ENCODE data around the gene GPR18.

Gene GPR18

DNA sequence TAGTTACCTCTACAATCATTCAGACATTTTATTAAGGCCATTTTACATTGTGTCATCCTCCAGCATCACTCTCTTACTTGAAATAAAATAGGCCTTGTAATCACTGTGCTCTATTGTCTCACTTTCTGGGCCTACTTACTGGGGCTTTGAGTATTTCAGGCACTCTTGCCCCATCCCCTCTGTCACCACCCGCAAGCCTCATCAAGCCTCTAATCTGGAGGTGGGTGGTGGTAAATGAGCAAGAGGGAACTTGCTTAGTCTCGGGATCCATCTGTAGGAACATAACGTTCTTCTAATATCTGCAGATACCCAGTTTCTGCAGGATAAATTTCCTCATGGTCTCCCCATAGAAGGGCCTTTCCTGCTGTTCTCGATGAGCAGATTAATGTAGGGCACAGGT is 19.4 kb upstream of the GPR18 start:
- ATAC-seq (ENCODE audit: low read depth), result no peak
- no peaks in the 10 kb centered on the region for H3K9me3 ChIP-seq (ENCODE audit: severe bottlenecking)
- no peak overlapping the region for H3K27ac ChIP-seq (ENCODE audit: poor library complexity, severe bottlenecking)
- TF ChIP-seq CTCF (IDR thresholded peaks at IDR 0.05; ENCODE audit: poor library complexity, severe bottlenecking), result no peak
- H3K4me3 ChIP-seq (ENCODE audit: severe bottlenecking), result no peak overlapping the region
- no peaks in the 10 kb centered on the region for H3K4me1 ChIP-seq (ENCODE audit: insufficient read depth, poor library complexity, severe bottlenecking)
- 0 out of 2 replicates have a peak, but pooled peaks cover 3% of the 10 kb centered on the region for H3K36me3 ChIP-seq (ENCODE audit: low read depth)
- DNase-seq (ENCODE audit: low spot score), result no peak
- H3K27me3 ChIP-seq (ENCODE audit: insufficient read depth, poor library complexity, severe bottlenecking), result no peaks in the 10 kb centered on the region

GRCh38 chr13:99276706-99277105 is 18.5 kb upstream of the GPR18 start:
- DNase-seq (ENCODE audit: low spot score), result no peak
- Histone ChIP-seq H3K4me1 (ENCODE audit: insufficient read depth, poor library complexity, severe bottlenecking) (no peaks in the 10 kb centered on the region), H3K27ac (ENCODE audit: poor library complexity, severe bottlenecking) (no peak overlapping the region), H3K4me3 (ENCODE audit: severe bottlenecking) (no peak overlapping the region), H3K9me3 (ENCODE audit: severe bottlenecking) (no peaks in the 10 kb centered on the region), H3K36me3 (ENCODE audit: low read depth) (0 out of 2 replicates have a peak, but pooled peaks cover 3% of the 10 kb centered on the region), H3K27me3 (ENCODE audit: insufficient read depth, poor library complexity, severe bottlenecking) (no peaks in the 10 kb centered on the region)
- TF ChIP-seq CTCF (IDR thresholded peaks at IDR 0.05; ENCODE audit: poor library complexity, severe bottlenecking), result no peak
- ATAC-seq (ENCODE audit: low read depth), result no peak

GRCh38 chr13:99275093-99275469 is 16.9 kb upstream of the GPR18 start:
- ATAC-seq (ENCODE audit: low read depth), result peak; percentile 67; the same call in 1 of the 3 replicates
- no peak for TF ChIP-seq CTCF (IDR thresholded peaks at IDR 0.05; ENCODE audit: poor library complexity, severe bottlenecking)
- DNase-seq (ENCODE audit: low spot score), result no peak
- Histone ChIP-seq H3K36me3 (ENCODE audit: low read depth) (peaks cover 3% of the 10 kb centered on the region; the same call in 1 of the 2 replicates), H3K27me3 (ENCODE audit: insufficient read depth, poor library complexity, severe bottlenecking) (no peaks in the 10 kb centered on the region), H3K27ac (ENCODE audit: poor library complexity, severe bottlenecking) (no peak overlapping the region), H3K4me1 (ENCODE audit: insufficient read depth, poor library complexity, severe bottlenecking) (no peaks in the 10 kb centered on the region), H3K4me3 (ENCODE audit: severe bottlenecking) (no peak overlapping the region), H3K9me3 (ENCODE audit: severe bottlenecking) (no peaks in the 10 kb centered on the region)

GRCh38 chr13:99273128-99273527 is 14.9 kb upstream of the GPR18 start:
- Histone ChIP-seq H3K36me3 (ENCODE audit: low read depth) (peaks cover 6% of the 10 kb centered on the region; the same call in 1 of the 2 replicates), H3K9me3 (ENCODE audit: severe bottlenecking) (no peaks in the 10 kb centered on the region), H3K27me3 (ENCODE audit: insufficient read depth, poor library complexity, severe bottlenecking) (no peaks in the 10 kb centered on the region)

More at GRCh38 chr13:99273128-99273527, 14.9 kb upstream of the GPR18 start:
- ATAC-seq (ENCODE audit: low read depth), result no peak
- TF ChIP-seq CTCF (IDR thresholded peaks at IDR 0.05; ENCODE audit: poor library complexity, severe bottlenecking), result no peak
- no peak overlapping the region for H3K27ac ChIP-seq (ENCODE audit: poor library complexity, severe bottlenecking)
- DNase-seq (ENCODE audit: low spot score), result no peak
- no peak overlapping the region for H3K4me3 ChIP-seq (ENCODE audit: severe bottlenecking)
- no peaks in the 10 kb centered on the region for H3K4me1 ChIP-seq (ENCODE audit: insufficient read depth, poor library complexity, severe bottlenecking)
